NCI-H524 treated with DMSO at 0.1 percent for 48 hours (cell line): Measurements from ENCODE around the gene RAB5IF.
"Not testable (repeated sequence)": the region's sequence is repeated elsewhere in the genome, so short reads cannot be mapped to it uniquely, and the experiment has no call there.

ENCODE experiments used
- DNase-seq: peaks from one replicate; lab custom pipeline; 2025; lab: John Stamatoyannopoulos, UW

The RAB5IF gene

GRCh38 chr20:36629719-36630681, 24.4 kb downstream of the RAB5IF start:
- DNase-seq = no peak

GRCh38 chr20:36631646-36632045, 26.1 kb downstream of the RAB5IF start:
- no peak for DNase-seq

GRCh38 chr20:36632147-36632486, 26.5 kb downstream of the RAB5IF start:
- no peak for DNase-seq

- no peak for DNase-seq
These were observed 27.1 kb downstream of the RAB5IF start for GRCh38 chr20:36632487-36633284.

- no peak for DNase-seq
These were observed 27.8 kb downstream of the RAB5IF start for GRCh38 chr20:36633285-36633772.

- no peak for DNase-seq
These were observed 28.8 kb downstream of the RAB5IF start for GRCh38 chr20:36634342-36634741.

- not testable (repeated sequence) for DNase-seq
These were observed 33.4 kb downstream of the RAB5IF start for GRCh38 chr20:36638876-36639400.

GRCh38 chr20:36641506-36641843, 35.9 kb downstream of the RAB5IF start:
- no peak for DNase-seq

- no peak for DNase-seq
These were observed 36.6 kb downstream of the RAB5IF start for GRCh38 chr20:36642136-36642535.

- DNase-seq = no peak
These were observed 38.6 kb downstream of the RAB5IF start for GRCh38 chr20:36644032-36644705.

GRCh38 chr20:36644706-36645095, 39.1 kb downstream of the RAB5IF start:
- no peak for DNase-seq

GRCh38 chr20:36645353-36645752, 39.8 kb downstream of the RAB5IF start:
- no peak for DNase-seq

- no peak for DNase-seq
These were observed 40.4 kb downstream of the RAB5IF start, which contains the start of gene SLA2 for GRCh38 chr20:36645998-36646397. TSS of gene SLA2 (minus strand) at chr20:36646196. CDS start at chr20:36641335, 4,861 bp downstream.

GRCh38 chr20:36646678-36647077, 41.1 kb downstream of the RAB5IF start:
- DNase-seq = no peak

GRCh38 chr20:36647196-36648121, 41.9 kb downstream of the RAB5IF start:
- DNase-seq = no peak

- no peak for DNase-seq
These were observed 47.9 kb downstream of the RAB5IF start for GRCh38 chr20:36653456-36653855.

- no peak for DNase-seq
These were observed 48.9 kb downstream of the RAB5IF start for GRCh38 chr20:36654506-36654905.

GRCh38 chr20:36655004-36655403, 49.4 kb downstream of the RAB5IF start:
- no peak for DNase-seq

- DNase-seq = no peak
These were observed 51.2 kb downstream of the RAB5IF start for GRCh38 chr20:36656733-36657132.

- DNase-seq = no peak
These were observed 52.7 kb downstream of the RAB5IF start for GRCh38 chr20:36658300-36658699.
